Gastroesophageal sphincter (tissue), 3 donors: ENCODE data around the gene KCNMA1.

Experiments used
- POLR2AphosphoS5 ChIP-seq: sonication (generic); formaldehyde crosslinking; IDR thresholded peaks from one replicate; pipeline ENCODE4 v1.6.1; 2017; ENCODE audit warnings: antibody characterized with exemption
- TF ChIP-seq, protein P1 (sequence below), 4 experiments: fragments of 200-600 bp in 2 of 4; fragments of 450-650 bp in 2 of 4; sonication (generic) in 1 of 4; IDR thresholded peaks; one replicate each; pipeline ENCODE4 v1.5.1; 2017 to 2019; ENCODE audit warnings: antibody characterized with exemption in 4 of 4, mild to moderate bottlenecking in 2 of 4, moderate library complexity in 2 of 4

DNA sequence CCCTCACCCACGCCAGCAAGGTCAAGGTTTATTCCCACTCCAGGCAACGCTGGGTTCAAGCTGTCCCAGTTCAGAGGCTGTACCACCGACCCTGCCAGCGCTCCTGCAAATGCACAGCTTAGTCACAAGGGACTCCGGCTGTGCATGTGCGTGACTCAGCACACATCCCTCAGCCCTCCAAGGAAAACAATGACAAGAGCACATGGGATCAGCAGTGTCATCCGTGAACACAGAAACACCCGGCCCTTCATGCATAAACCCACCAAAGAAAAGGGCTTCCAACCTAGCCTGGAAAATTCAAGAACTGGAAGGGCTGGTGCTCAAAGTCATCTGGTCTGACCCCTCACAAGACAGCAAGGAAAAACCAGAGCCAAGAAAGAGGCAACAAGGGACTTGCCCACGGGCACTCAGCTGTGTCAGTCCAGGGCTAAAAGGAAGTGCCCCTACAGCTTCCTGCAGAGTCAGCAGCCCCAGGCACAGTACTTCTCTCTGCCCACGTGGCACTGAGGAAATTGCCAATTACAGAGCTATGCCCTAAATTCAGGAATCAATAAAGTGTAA lies 106.1 kb downstream of the KCNMA1 start:
- TF ChIP-seq POLR2AphosphoS5 = no peak
- TF ChIP-seq, protein P1, sequence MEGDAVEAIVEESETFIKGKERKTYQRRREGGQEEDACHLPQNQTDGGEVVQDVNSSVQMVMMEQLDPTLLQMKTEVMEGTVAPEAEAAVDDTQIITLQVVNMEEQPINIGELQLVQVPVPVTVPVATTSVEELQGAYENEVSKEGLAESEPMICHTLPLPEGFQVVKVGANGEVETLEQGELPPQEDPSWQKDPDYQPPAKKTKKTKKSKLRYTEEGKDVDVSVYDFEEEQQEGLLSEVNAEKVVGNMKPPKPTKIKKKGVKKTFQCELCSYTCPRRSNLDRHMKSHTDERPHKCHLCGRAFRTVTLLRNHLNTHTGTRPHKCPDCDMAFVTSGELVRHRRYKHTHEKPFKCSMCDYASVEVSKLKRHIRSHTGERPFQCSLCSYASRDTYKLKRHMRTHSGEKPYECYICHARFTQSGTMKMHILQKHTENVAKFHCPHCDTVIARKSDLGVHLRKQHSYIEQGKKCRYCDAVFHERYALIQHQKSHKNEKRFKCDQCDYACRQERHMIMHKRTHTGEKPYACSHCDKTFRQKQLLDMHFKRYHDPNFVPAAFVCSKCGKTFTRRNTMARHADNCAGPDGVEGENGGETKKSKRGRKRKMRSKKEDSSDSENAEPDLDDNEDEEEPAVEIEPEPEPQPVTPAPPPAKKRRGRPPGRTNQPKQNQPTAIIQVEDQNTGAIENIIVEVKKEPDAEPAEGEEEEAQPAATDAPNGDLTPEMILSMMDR (IDR thresholded peaks at IDR 0.05) = no peak
